Heart right ventricle (tissue), 12 donors: ENCODE results near the gene ZBTB49. TPM values are rescaled to one million over a fixed set of nuclear protein-coding genes. Genes with fewer than 3 reads are reported as not detected.

Experiments
- polyA plus RNA-seq, 2 donors: library from polyadenylated mRNA; stranded (reverse); fragments of 200-250 nt; gene quantifications; one replicate each; pipeline ENCODE4 v1.2.3, GENCODE V29; 2013
- total RNA-seq, 10 donors: library from RNA; stranded (reverse); fragmentation: NEBNext Ultra II Directional in 3 of 10; extraction: Animal tissue kit (Norgen Biotek cat#: 25700) in 3 of 10; gene quantifications; one replicate each; pipeline versions ENCODE4 v1.2.1 to v1.2.4, GENCODE V29; 2021 to 2023
- donor health status: ischemic (EF 13 %, LVEDD 7.1; RV severe dilation, severe dysfunction).
- donor health status: healthy with polysubstance abuse.
- donor health status: DM: no; HTN: yes; CAD: no.
- donor health status: DM: no; HTN: no; CAD: no.
- donor health status: ischemic (EF 25% LVEDD 6.9; RV normal size, moderate dysfunction).
- donor health status: ischemic (EF 25% LVEDD 5.7; RV mildly dilated, moderate dysfunction).
- donor health status: healthy.
- donor health status: nonischemic (EF 11% LVEDD 7.7; RV severe dilation, severe dysfunction).
- donor health status: DM: yes; HTN: yes; CAD: no.
- donor health status: PGD.
- donor health status: ischemic (EF 29% LVEDD 5.4; RV normal size, mild dysfunction).
- donor health status: nonischemic (EF 23%, LVEDD 6.1; RV moderate dilation, normal function).

ZBTB49 gene
- total and polyA plus RNA-seq, 12 donors: 2.1 to 6.0 (median 4.3) TPM

Other genes with a start within 250 kb of the ZBTB49 start
- gene OTOP1, start 63.3 kb upstream of the ZBTB49 start, total RNA-seq: not detected
- gene OTOP1, start 63.3 kb upstream of the ZBTB49 start, polyA plus RNA-seq: not detected
- gene TMEM128, start 42.0 kb upstream of the ZBTB49 start, total RNA-seq: 10 to 100 TPM in 8 of 10 donors, 1 to 10 TPM in 2; 8.3 to 13.1 (median 10.6) TPM
- 10 to 100 TPM; 13.5 to 18.2 TPM for gene TMEM128, start 42.0 kb upstream of the ZBTB49 start, polyA plus RNA-seq
- 10 to 100 TPM in 8 of 10 donors, 1 to 10 TPM in 2; 7.6 to 16.2 (median 11.6) TPM for gene LYAR, start 97 bp upstream of the ZBTB49 start, total RNA-seq
- gene LYAR, start 97 bp upstream of the ZBTB49 start, polyA plus RNA-seq: 10 to 100 TPM; 13.3 to 20.6 TPM
- 10 to 100 TPM in 1 of 10 donors, 1 to 10 TPM in 9; 1.4 to 10.5 (median 4.1) TPM for gene NSG1, start 96.9 kb downstream of the ZBTB49 start, total RNA-seq
- gene NSG1, start 96.9 kb downstream of the ZBTB49 start, polyA plus RNA-seq: 1 to 10 TPM; 1.5 to 1.6 TPM